ENCODE results near the gene MYO18A. TPM values are rescaled to one million over a fixed set of nuclear protein-coding genes. Genes with fewer than 3 reads are reported as not detected.

MYO18A gene
- total and polyA plus RNA-seq, 2 of the 4 experiments (the other 2 are of a cell fraction): 22.4 to 39.1 TPM

DNA sequence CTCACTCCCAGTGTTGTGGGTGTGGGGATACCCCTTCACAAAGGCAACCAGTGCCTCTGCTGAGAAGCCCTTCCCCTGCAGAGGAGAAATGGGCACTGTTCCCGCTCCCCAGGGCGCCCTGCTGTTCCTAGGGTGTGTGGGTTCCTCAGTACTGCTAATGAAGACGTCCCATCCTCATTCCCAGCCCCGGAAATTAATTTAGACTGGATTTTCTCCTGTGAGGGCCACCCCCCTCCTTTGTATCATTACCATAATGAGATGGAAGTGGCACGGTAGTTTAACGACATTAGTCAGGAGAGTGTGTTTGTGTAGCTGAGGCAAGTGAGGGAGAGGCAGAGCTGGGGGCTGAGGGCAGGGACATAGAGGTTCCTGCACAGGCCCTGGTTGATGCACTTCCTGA, 84.1 kb downstream of the MYO18A start:
- Histone ChIP-seq H3K4me3 (ENCODE audit: insufficient read depth, low read depth, low read length) (no peak overlapping the region), H3K36me3 (ENCODE audit: control insufficient read depth, insufficient read depth, low read length) (peaks cover 76% of the 10 kb centered on the region), H3K18ac (ENCODE audit: low read depth, low read length) (no peak overlapping the region), H3K27me3 (ENCODE audit: control insufficient read depth, insufficient read depth, low read length) (no peaks in the 10 kb centered on the region), H3K56ac (ENCODE audit: extremely low read depth, insufficient read depth, low read length) (no peak overlapping the region), H2BK20ac (ENCODE audit: low read depth, low read length) (no peak overlapping the region), H2BK5ac (ENCODE audit: low read depth, low read length, poor library complexity, severe bottlenecking) (no peak overlapping the region), H3K27ac (ENCODE audit: insufficient read depth, low read length) (no peak overlapping the region), H4K8ac (ENCODE audit: low read depth in 2 of 2, low read length in 2 of 2) (no peak overlapping the region), H3K79me1 (ENCODE audit: low read depth in 1 of 2, low read length in 2 of 2) (no peaks in the 10 kb centered on the region), H3K9me3 (ENCODE audit: control insufficient read depth, insufficient read depth, low read length) (no peaks in the 10 kb centered on the region), H4K91ac (ENCODE audit: insufficient read depth, low read depth, low read length) (no peak overlapping the region), H2AFZ (replicated peaks; ENCODE audit: low read length, poor library complexity) (no peak overlapping the region), H3K4ac (ENCODE audit: low read depth, low read length) (no peak overlapping the region), H2BK120ac (ENCODE audit: low read depth, low read length) (no peak overlapping the region), H3K4me1 (ENCODE audit: control insufficient read depth, insufficient read depth, low read length) (no peaks in the 10 kb centered on the region), H4K5ac (ENCODE audit: low read depth, low read length) (no peak overlapping the region), H3K9ac (ENCODE audit: low read depth, low read length) (no peak overlapping the region), H2AK5ac (ENCODE audit: low read depth, low read length) (no peak overlapping the region), H3K14ac (replicated peaks; ENCODE audit: low read depth, low read length) (no peak overlapping the region), H4K20me1 (ENCODE audit: insufficient read depth, low read length) (no peaks in the 10 kb centered on the region; the same call in 1 of the 2 replicates), H3K23ac (ENCODE audit: low read depth, low read length) (no peak overlapping the region), H2AK9ac (replicated peaks; ENCODE audit: low read depth, low read length, poor library complexity) (no peak overlapping the region), H3K4me2 (ENCODE audit: low read depth, low read length) (no peak overlapping the region), H3K9me1 (ENCODE audit: insufficient read depth, low read length) (no peaks in the 10 kb centered on the region), H2BK15ac (ENCODE audit: low read depth, low read length) (no peak overlapping the region)
- intact Hi-C loops (cut with micrococcal nuclease) (no loop called here), dilution Hi-C loops (cut with HindIII; ENCODE audit: low sequenced_read_pairs, unreplicated experiment) (no loop called here), in situ Hi-C loops (cut with MboI; ENCODE audit: low sequenced_read_pairs) (no loop called here)
- no peak for DNase-seq
- ATAC-seq (ENCODE audit: low read depth): no peak
- no TSS peak for BruUV-seq (replicated peaks)
- no CpG with 5 or more reads among the region's 6 CpGs for WGBS, 2 experiments (ENCODE audit: extremely low coverage in 2 of 2, insufficient read length in 1 of 2)
- POLR2A ChIA-PET (ENCODE audit: unreplicated experiment): no interaction called here
- CTCF ChIA-PET: interaction anchor here (0.6 kb wide), 1 partner anchor 408 kb away, joined by 4 read pairs; no protein-coding TSS in a partner anchor
- TF ChIP-seq CHD1 (IDR thresholded peaks at IDR 0.05; ENCODE audit: low read depth, low read length) (no peak), RFX5 (IDR thresholded peaks at IDR 0.05; ENCODE audit: low read depth, low read length) (no peak), BHLHE40 (IDR thresholded peaks at IDR 0.05; ENCODE audit: low read depth, low read length) (no peak), MAFK (IDR thresholded peaks at IDR 0.05; ENCODE audit: low read depth, low read length) (no peak), FOS (IDR thresholded peaks at IDR 0.05; ENCODE audit: low read depth, low read length) (no peak), CEBPB (IDR thresholded peaks at IDR 0.05; ENCODE audit: low read depth, low read length) (no peak), RCOR1 (IDR thresholded peaks at IDR 0.05; ENCODE audit: insufficient replicate concordance, low read length) (no peak), RAD21 (IDR thresholded peaks at IDR 0.05; ENCODE audit: low read length) (no peak), MAZ (IDR thresholded peaks at IDR 0.05; ENCODE audit: borderline replicate concordance, low read depth, low read length) (no peak), SMC3 (IDR thresholded peaks at IDR 0.05; ENCODE audit: low read depth, low read length) (no peak), MXI1 (IDR thresholded peaks at IDR 0.05; ENCODE audit: borderline replicate concordance, low read depth, low read length) (no peak), NFE2L2 (IDR thresholded peaks at IDR 0.05; ENCODE audit: low read depth, low read length) (no peak)
- TF ChIP-seq, protein P1, sequence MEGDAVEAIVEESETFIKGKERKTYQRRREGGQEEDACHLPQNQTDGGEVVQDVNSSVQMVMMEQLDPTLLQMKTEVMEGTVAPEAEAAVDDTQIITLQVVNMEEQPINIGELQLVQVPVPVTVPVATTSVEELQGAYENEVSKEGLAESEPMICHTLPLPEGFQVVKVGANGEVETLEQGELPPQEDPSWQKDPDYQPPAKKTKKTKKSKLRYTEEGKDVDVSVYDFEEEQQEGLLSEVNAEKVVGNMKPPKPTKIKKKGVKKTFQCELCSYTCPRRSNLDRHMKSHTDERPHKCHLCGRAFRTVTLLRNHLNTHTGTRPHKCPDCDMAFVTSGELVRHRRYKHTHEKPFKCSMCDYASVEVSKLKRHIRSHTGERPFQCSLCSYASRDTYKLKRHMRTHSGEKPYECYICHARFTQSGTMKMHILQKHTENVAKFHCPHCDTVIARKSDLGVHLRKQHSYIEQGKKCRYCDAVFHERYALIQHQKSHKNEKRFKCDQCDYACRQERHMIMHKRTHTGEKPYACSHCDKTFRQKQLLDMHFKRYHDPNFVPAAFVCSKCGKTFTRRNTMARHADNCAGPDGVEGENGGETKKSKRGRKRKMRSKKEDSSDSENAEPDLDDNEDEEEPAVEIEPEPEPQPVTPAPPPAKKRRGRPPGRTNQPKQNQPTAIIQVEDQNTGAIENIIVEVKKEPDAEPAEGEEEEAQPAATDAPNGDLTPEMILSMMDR (conservative IDR thresholded peaks at IDR 0.05; ENCODE audit: low read depth, low read length): no peak
- TF ChIP-seq, protein P2, sequence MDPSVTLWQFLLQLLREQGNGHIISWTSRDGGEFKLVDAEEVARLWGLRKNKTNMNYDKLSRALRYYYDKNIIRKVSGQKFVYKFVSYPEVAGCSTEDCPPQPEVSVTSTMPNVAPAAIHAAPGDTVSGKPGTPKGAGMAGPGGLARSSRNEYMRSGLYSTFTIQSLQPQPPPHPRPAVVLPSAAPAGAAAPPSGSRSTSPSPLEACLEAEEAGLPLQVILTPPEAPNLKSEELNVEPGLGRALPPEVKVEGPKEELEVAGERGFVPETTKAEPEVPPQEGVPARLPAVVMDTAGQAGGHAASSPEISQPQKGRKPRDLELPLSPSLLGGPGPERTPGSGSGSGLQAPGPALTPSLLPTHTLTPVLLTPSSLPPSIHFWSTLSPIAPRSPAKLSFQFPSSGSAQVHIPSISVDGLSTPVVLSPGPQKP (IDR thresholded peaks at IDR 0.05; ENCODE audit: borderline replicate concordance, low read depth, low read length): no peak

Data from IMR-90 (cell line).